Peyer's patch (tissue), 4 donors: ENCODE data around the gene PPDPF. TPM values are rescaled to one million over a fixed set of nuclear protein-coding genes. Genes with fewer than 3 reads are reported as not detected.

ENCODE experiments used
- DNase-seq, 3 donors: peaks; one replicate each; pipeline ENCODE4 v3.0.0-alpha.2; 2017 to 2019
- H3K27ac ChIP-seq, 4 donors: fragments of 200-600 bp; sonication (generic); one replicate each; pipeline ENCODE4 v1.5.1; 2016 to 2019
- H3K27me3 ChIP-seq, 2 donors: fragments of 200-600 bp; sonication (generic); one replicate each; pipeline ENCODE4 v1.5.1; 2019
- H3K36me3 ChIP-seq, 3 donors: fragments of 200-600 bp; sonication (generic); one replicate each; pipeline ENCODE4 v1.5.1; 2016 to 2019
- H3K4me1 ChIP-seq, 4 donors: fragments of 200-600 bp; sonication (generic); one replicate each; pipeline ENCODE4 v1.5.1; 2016 to 2019
- H3K4me3 ChIP-seq, 4 donors: fragments of 200-600 bp; sonication (generic); 1 replicate in 3 of 4; 2 replicates in 1 of 4; pipeline ENCODE4 v1.5.1; 2016 to 2019; ENCODE audit warnings: mild to moderate bottlenecking in 1 of 4
- H3K9me3 ChIP-seq, 4 donors: fragments of 200-600 bp; sonication (generic); one replicate each; pipeline ENCODE4 v1.5.1; 2016 to 2019; ENCODE audit warnings: mild to moderate bottlenecking in 1 of 4
- CTCF ChIP-seq, 6 experiments: fragments of 450-650 bp in 4 of 6; fragments of 200-600 bp in 2 of 6; sonication (generic) in 1 of 6; IDR thresholded peaks; one replicate each; pipeline ENCODE4 v1.5.1; 2017 to 2019; ENCODE audit warnings: antibody characterized with exemption in 6 of 6, mild to moderate bottlenecking in 3 of 6, moderate library complexity in 1 of 6
- POLR2A ChIP-seq, 2 donors: fragments of 450-650 bp; IDR thresholded peaks; one replicate each; pipeline ENCODE4 v1.5.1; 2017; ENCODE audit warnings: antibody characterized with exemption in 2 of 2, mild to moderate bottlenecking in 2 of 2, moderate library complexity in 2 of 2
- total RNA-seq, 4 donors: library from RNA; depleted of rRNA; stranded (reverse); fragments of >200 nt; gene quantifications; one replicate each; pipeline ENCODE4 v1.1.0, GENCODE V29; 2016

The PPDPF gene
- total RNA-seq, 4 donors from 2014 or later, result 94.1 to 435 (median 193) TPM

DNA sequence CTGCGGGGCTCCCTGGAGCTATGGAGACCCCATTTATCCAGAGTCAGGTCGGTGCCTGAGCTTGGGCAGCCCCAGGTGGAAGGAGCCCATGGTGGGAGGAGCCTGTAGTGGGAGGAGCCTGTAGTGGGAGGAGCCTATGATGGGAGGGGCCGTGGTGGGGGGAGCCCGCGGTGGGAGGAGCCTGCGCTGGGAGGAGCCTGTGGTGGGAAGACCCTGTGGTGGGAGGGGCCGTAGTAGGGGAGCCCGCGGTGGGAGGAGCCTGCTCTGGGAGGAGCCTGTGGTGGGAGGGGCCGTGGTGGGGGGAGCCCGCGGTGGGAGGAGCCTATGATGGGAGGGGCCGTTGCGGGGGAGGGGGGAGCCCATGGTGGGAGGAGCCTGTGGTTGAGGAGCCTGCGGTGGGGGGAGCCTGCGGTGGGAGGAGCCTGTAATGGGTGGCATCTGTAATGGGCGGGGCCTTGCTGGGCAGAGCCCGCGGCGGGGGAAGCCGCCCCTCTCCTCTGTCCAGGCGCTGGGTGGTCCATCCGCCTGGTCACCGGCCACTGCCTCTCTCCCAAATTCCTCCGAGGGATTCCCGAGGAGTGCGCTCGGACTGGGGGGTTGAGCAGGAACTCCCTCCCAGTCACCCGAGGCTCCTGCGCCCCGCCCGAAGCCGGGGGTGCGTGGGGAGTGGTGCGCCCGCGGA, 32.8 kb downstream of the PPDPF start:
- Histone ChIP-seq H3K9me3 (no peaks in the 10 kb centered on the region), H3K4me3 (peak overlapping the region; percentile 44 to 60 (median 54)), H3K27ac (peak overlapping the region in 2 of 4 donors; percentile 61 to 71), H3K4me1 (peaks cover 0 to 27% (median 15%) of the 10 kb centered on the region in 4 donors), H3K36me3 (no peaks in the 10 kb centered on the region), H3K27me3 (peaks cover 0 to 4% of the 10 kb centered on the region in 2 donors)
- TF ChIP-seq POLR2A (IDR thresholded peaks at IDR 0.05) (no peak), CTCF (IDR thresholded peaks at IDR 0.05) (no peak)
- peak; percentile 80 to 90 (median 85) for DNase-seq

DNA sequence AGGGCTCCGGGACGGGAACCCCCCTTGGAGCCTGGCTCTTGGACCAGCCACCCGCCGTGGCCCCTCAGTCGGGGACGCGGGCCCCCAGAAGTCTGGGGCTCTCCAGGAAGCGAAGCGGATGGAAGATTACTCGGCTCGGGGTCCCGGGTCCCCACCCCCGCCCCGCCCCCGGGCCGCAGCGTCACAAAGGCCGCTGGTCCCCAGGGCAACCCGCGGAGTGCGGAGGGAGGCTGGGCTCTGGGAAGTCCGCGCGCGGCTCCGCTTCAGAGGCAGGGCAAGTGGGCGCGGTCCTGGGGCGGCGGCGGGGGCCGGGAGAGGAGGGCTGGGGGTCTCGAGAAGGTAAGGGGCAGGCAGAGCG, 33.3 kb downstream of the PPDPF start, which contains the start of gene FNDC11:
TSS of gene FNDC11 (plus strand) at position 227 of the 358 bp plus-strand sequence. CDS start 1,505 bp downstream, outside the sequence.
- peak in 2 of 3 donors; percentile 54 to 76 for DNase-seq
- peaks cover 0 to 2% (median 0%) of the 10 kb centered on the region in 3 donors for H3K36me3 ChIP-seq
- TF ChIP-seq POLR2A (IDR thresholded peaks at IDR 0.05) (no peak), CTCF (IDR thresholded peaks at IDR 0.05) (no peak)
- peaks cover 0 to 25% (median 18%) of the 10 kb centered on the region in 4 donors for H3K4me1 ChIP-seq
- H3K27me3 ChIP-seq, result no peaks in the 10 kb centered on the region
- peak within 1 kb of the TSS in 2 of 4 donors; percentile 61 to 71 for H3K27ac ChIP-seq
- H3K9me3 ChIP-seq, result no peaks in the 10 kb centered on the region
- H3K4me3 ChIP-seq, result peak within 1 kb of the TSS; percentile 44 to 60 (median 54)

DNA sequence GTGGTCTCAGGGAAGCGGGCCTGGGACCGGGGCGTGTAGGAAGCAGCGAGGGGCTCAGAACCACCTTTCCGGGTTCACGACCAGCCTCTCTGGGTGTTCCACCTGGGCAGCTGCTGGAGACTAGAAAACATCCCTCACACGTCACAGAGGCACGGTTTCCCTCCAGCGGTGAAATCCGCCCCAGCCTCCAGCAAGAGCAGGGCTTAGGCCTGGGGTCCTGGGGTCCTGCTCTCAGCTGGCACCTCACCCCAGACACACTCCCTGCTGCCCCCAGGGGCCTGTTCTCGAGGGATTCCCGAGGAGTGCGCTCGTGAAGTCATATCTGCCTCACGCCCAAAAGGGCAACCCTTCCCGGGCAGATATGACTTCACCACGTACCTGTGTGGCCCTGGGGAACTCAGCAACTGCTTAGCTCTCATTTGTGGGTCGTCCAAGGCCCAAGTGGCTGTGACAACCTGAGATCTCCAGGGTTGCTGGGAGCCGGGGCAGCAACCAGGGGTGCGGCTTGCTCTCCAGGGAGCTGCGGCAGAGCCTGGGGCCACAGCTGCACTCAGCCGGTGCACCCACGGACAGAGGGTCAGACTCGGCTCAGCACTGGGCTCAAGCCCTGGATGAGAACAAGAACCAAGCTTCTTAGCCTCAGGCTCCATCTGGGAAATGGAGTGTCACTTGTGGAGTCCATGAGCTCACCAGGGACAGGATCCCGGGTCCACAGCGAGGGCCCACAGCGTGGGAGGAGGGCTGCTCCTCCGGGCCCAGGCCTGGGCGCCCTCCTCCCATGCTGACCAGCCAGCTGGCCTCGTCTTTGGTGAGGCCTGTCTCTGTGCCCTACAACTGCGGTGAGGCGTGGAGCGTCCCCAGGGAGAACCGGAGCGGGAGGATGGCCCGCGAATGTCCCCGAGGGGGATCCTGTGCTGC, 34.1 kb downstream of the PPDPF start:
- Histone ChIP-seq H3K4me3 (peak overlapping the region; percentile 44 to 60 (median 54)), H3K27me3 (no peaks in the 10 kb centered on the region), H3K9me3 (no peaks in the 10 kb centered on the region), H3K4me1 (peaks cover 0 to 27% (median 18%) of the 10 kb centered on the region in 4 donors), H3K36me3 (peaks cover 0 to 6% (median 0%) of the 10 kb centered on the region in 3 donors), H3K27ac (peak overlapping the region in 2 of 4 donors; percentile 61 to 71)
- DNase-seq, result peak in 1 of 3 donors; percentile 54
- no peak for TF ChIP-seq POLR2A (IDR thresholded peaks at IDR 0.05)
- TF ChIP-seq CTCF (IDR thresholded peaks at IDR 0.05), result no peak

DNA sequence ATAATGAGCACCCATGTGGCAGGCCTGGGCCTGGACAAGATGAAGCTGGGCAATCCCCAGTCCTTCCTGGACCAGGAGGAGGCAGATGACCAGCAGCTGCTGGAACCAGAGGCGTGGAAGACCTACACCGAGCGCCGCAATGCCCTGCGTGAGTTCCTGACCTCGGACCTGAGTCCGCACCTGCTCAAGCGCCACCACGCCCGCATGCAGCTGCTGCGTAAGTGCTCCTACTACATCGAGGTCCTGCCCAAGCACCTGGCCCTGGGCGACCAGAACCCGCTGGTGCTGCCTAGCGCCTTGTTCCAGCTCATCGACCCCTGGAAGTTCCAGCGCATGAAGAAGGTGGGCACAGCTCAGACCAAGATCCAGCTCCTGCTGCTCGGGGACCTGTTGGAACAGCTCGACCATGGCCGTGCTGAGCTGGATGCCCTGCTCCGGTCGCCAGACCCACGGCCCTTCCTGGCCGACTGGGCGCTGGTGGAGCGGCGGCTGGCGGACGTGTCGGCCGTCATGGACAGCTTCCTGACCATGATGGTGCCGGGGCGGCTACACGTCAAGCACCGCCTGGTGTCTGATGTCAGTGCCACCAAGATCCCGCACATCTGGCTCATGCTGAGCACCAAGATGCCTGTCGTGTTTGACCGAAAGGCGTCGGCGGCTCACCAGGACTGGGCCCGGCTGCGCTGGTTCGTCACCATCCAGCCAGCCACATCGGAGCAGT, 35.3 kb downstream of the PPDPF start:
- peaks cover 0 to 27% (median 18%) of the 10 kb centered on the region in 4 donors for H3K4me1 ChIP-seq
- no peaks in the 10 kb centered on the region for H3K27me3 ChIP-seq
- H3K9me3 ChIP-seq, result no peaks in the 10 kb centered on the region
- no peak for DNase-seq
- no peak overlapping the region for H3K4me3 ChIP-seq
- H3K36me3 ChIP-seq, result peaks cover 0 to 18% (median 0%) of the 10 kb centered on the region in 3 donors
- TF ChIP-seq POLR2A (IDR thresholded peaks at IDR 0.05), result no peak
- no peak for TF ChIP-seq CTCF (IDR thresholded peaks at IDR 0.05)
- H3K27ac ChIP-seq, result no peak overlapping the region

GRCh38 chr20:63556873-63557478, 36.4 kb downstream of the PPDPF start:
- H3K36me3 ChIP-seq, result peaks cover 0 to 29% (median 0%) of the 10 kb centered on the region in 3 donors
- no peak overlapping the region for H3K4me3 ChIP-seq
- no peak overlapping the region for H3K27ac ChIP-seq
- H3K4me1 ChIP-seq, result peaks cover 0 to 27% (median 18%) of the 10 kb centered on the region in 4 donors
- TF ChIP-seq CTCF (IDR thresholded peaks at IDR 0.05) (no peak), POLR2A (IDR thresholded peaks at IDR 0.05) (no peak)
- DNase-seq, result no peak
- H3K27me3 ChIP-seq, result no peaks in the 10 kb centered on the region
- H3K9me3 ChIP-seq, result no peaks in the 10 kb centered on the region
